IMR-90 (cell line): ENCODE results near the gene CRY2. TPM values are rescaled to one million over a fixed set of nuclear protein-coding genes. Genes with fewer than 3 reads are reported as not detected.
A peak's percentile ranks its signal among the peaks of the same experiment; 100 is the strongest.

Source experiments
- ATAC-seq: fragments of 200-7000 bp; cut with Tn5 transposase; 2 replicates; pipeline ENCODE4 v1.9.1; 2020; ENCODE audit warnings: low read depth, mild to moderate bottlenecking, moderate library complexity
- BruUV-seq: library from RNA; stranded (reverse); fragments of 400-500 nt; replicated peaks from 2 replicates; lab custom pipeline; 2021; lab: Mats Ljungman, UMichigan
- CTCF ChIA-PET: fragments of 300-600 bp; formaldehyde crosslinking; extraction: SDS; loops from one replicate; lab custom pipeline; 2021; ENCODE audit warnings: antibody characterized with exemption; lab: Yijun Ruan, JAX
- POLR2A ChIA-PET: fragments of 300-600 bp; sonication (Branson Sonifier 250); formaldehyde crosslinking; loops from one replicate; lab custom pipeline; 2022; ENCODE audit warnings: antibody characterized with exemption; ENCODE audit not compliant: unreplicated experiment; lab: Charles Lee
- DNase-seq: peaks from one replicate; pipeline ENCODE4 v3.0.0; 2013
- H2AFZ ChIP-seq: replicated peaks from 2 replicates; pipeline ENCODE3; 2013; ENCODE audit warnings: low read length, mild to moderate bottlenecking; ENCODE audit not compliant: poor library complexity
- H2AK5ac ChIP-seq: 2 replicates; pipeline ENCODE4 v1.6.1; 2013; ENCODE audit warnings: low read depth, low read length, inconsistent platforms
- H2AK9ac ChIP-seq: replicated peaks from 2 replicates; pipeline ENCODE3; 2013; ENCODE audit warnings: mild to moderate bottlenecking, low read depth, low read length, moderate library complexity; ENCODE audit not compliant: poor library complexity
- H2BK120ac ChIP-seq: 2 replicates; pipeline ENCODE4 v1.6.1; 2013; ENCODE audit warnings: low read depth, low read length, inconsistent platforms
- H2BK15ac ChIP-seq: 3 replicates; pipeline ENCODE4 v1.6.1; 2013; ENCODE audit warnings: low read depth, low read length, inconsistent platforms
- H2BK20ac ChIP-seq: 2 replicates; pipeline ENCODE4 v1.6.1; 2013; ENCODE audit warnings: low read depth, mild to moderate bottlenecking, inconsistent platforms, low read length, moderate library complexity
- H2BK5ac ChIP-seq: 2 replicates; pipeline ENCODE4 v1.6.1; 2013; ENCODE audit warnings: mild to moderate bottlenecking, low read depth, low read length, inconsistent platforms; ENCODE audit not compliant: poor library complexity, severe bottlenecking
- H3K14ac ChIP-seq: replicated peaks from 2 replicates; pipeline ENCODE4 v1.6.1; 2013; ENCODE audit warnings: low read depth, low read length, inconsistent platforms
- H3K18ac ChIP-seq: 2 replicates; pipeline ENCODE4 v1.6.1; 2013; ENCODE audit warnings: low read depth, low read length, control low read depth
- H3K23ac ChIP-seq: 2 replicates; pipeline ENCODE4 v1.6.1; 2013; ENCODE audit warnings: low read depth, low read length, inconsistent platforms
- H3K27ac ChIP-seq: 2 replicates; pipeline ENCODE4 v1.5.1; 2013; ENCODE audit warnings: mild to moderate bottlenecking, control low read depth, low read length; ENCODE audit not compliant: insufficient read depth
- H3K27me3 ChIP-seq: 2 replicates; pipeline ENCODE4 v1.6.1; 2013; ENCODE audit warnings: low read length; ENCODE audit not compliant: control insufficient read depth, insufficient read depth
- H3K36me3 ChIP-seq: 2 replicates; pipeline ENCODE4 v1.6.1; 2013; ENCODE audit warnings: low read length, mixed read lengths; ENCODE audit not compliant: control insufficient read depth, insufficient read depth
- H3K4ac ChIP-seq: 2 replicates; pipeline ENCODE4 v1.6.1; 2013; ENCODE audit warnings: low read depth, low read length, inconsistent platforms
- H3K4me1 ChIP-seq: 2 replicates; pipeline ENCODE4 v1.6.1; 2013; ENCODE audit warnings: low read length, mixed read lengths; ENCODE audit not compliant: control insufficient read depth, insufficient read depth
- H3K4me2 ChIP-seq: 2 replicates; pipeline ENCODE4 v1.6.1; 2013; ENCODE audit warnings: low read depth, mild to moderate bottlenecking, control low read depth, low read length, moderate library complexity
- H3K4me3 ChIP-seq: 2 replicates; pipeline ENCODE4 v1.5.1; 2013; ENCODE audit warnings: low read depth, mild to moderate bottlenecking, control low read depth, low read length, moderate library complexity; ENCODE audit not compliant: insufficient read depth
- H3K56ac ChIP-seq: 2 replicates; pipeline ENCODE4 v1.6.1; 2013; ENCODE audit warnings: low read length, inconsistent platforms; ENCODE audit not compliant: insufficient read depth; ENCODE audit errors: extremely low read depth
- H3K79me1 ChIP-seq, 2 experiments: 2 replicates each; pipeline ENCODE4 v1.6.1; 2013; ENCODE audit warnings: low read length in 2 of 2, inconsistent platforms in 1 of 2, low read depth in 1 of 2
- H3K9ac ChIP-seq: 2 replicates; pipeline ENCODE4 v1.6.1; 2013; ENCODE audit warnings: low read depth, low read length, control low read depth
- H3K9me1 ChIP-seq: 2 replicates; pipeline ENCODE4 v1.6.1; 2013; ENCODE audit warnings: low read length, inconsistent platforms; ENCODE audit not compliant: insufficient read depth
- H3K9me3 ChIP-seq: 2 replicates; pipeline ENCODE4 v1.6.1; 2013; ENCODE audit warnings: low read length; ENCODE audit not compliant: control insufficient read depth, insufficient read depth
- H4K20me1 ChIP-seq: 2 replicates; pipeline ENCODE4 v1.6.1; 2013; ENCODE audit warnings: low read length, inconsistent platforms; ENCODE audit not compliant: insufficient read depth
- H4K5ac ChIP-seq: 2 replicates; pipeline ENCODE4 v1.6.1; 2013; ENCODE audit warnings: mild to moderate bottlenecking, low read depth, low read length, control low read depth
- H4K8ac ChIP-seq, 2 experiments: 2 replicates each; pipeline ENCODE4 v1.6.1; 2013; ENCODE audit warnings: low read depth in 2 of 2, low read length in 2 of 2, control low read depth in 1 of 2, inconsistent platforms in 1 of 2
- H4K91ac ChIP-seq: 2 replicates; pipeline ENCODE4 v1.6.1; 2013; ENCODE audit warnings: low read depth, low read length, inconsistent platforms; ENCODE audit not compliant: insufficient read depth
- BHLHE40 ChIP-seq: fragments of 150-350 bp; IDR thresholded peaks from 2 replicates; pipeline ENCODE4 v1.6.1; 2016; ENCODE audit warnings: mild to moderate bottlenecking, low read depth, low read length
- CEBPB ChIP-seq: IDR thresholded peaks from 2 replicates; pipeline ENCODE4 v1.6.1; 2012; ENCODE audit warnings: low read depth, low read length, improper control_type of control experiment
- CHD1 ChIP-seq: IDR thresholded peaks from 2 replicates; pipeline ENCODE4 v1.6.1; 2012; ENCODE audit warnings: low read depth, low read length, improper control_type of control experiment
- FOS ChIP-seq: fragments of 150-350 bp; IDR thresholded peaks from 2 replicates; pipeline ENCODE4 v1.6.1; 2016; ENCODE audit warnings: low read depth, low read length
- MAFK ChIP-seq: IDR thresholded peaks from 2 replicates; pipeline ENCODE4 v1.6.1; 2012; ENCODE audit warnings: low read depth, low read length, improper control_type of control experiment
- MAZ ChIP-seq: IDR thresholded peaks from 2 replicates; pipeline ENCODE4 v1.6.1; 2012; ENCODE audit warnings: low read depth, mild to moderate bottlenecking, low read length, improper control_type of control experiment, moderate library complexity, borderline replicate concordance
- MXI1 ChIP-seq: IDR thresholded peaks from 2 replicates; pipeline ENCODE4 v1.6.1; 2012; ENCODE audit warnings: low read depth, mild to moderate bottlenecking, low read length, moderate library complexity, borderline replicate concordance
- NFE2L2 ChIP-seq: fragments of 150-350 bp; IDR thresholded peaks from 2 replicates; pipeline ENCODE4 v1.6.1; 2016; ENCODE audit warnings: low read depth, mild to moderate bottlenecking, low read length
- POLR2A ChIP-seq: IDR thresholded peaks from 2 replicates; pipeline ENCODE4 v1.6.1; 2012; ENCODE audit warnings: mild to moderate bottlenecking, low read depth, low read length
- RAD21 ChIP-seq: IDR thresholded peaks from 2 replicates; pipeline ENCODE4 v1.6.1; 2012; ENCODE audit warnings: low read length, improper control_type of control experiment
- RFX5 ChIP-seq: IDR thresholded peaks from 2 replicates; pipeline ENCODE4 v1.8.0; 2012; ENCODE audit warnings: low read depth, mild to moderate bottlenecking, low read length, moderate library complexity
- SMC3 ChIP-seq: fragments of 150-350 bp; IDR thresholded peaks from 2 replicates; pipeline ENCODE4 v1.6.1; 2016; ENCODE audit warnings: low read depth, mild to moderate bottlenecking, antibody characterized with exemption, low read length, moderate library complexity
- WGBS, 2 experiments: methylation state at CpG; one replicate each; pipeline versions ENCODE4 v1.1.5 to v1.1.7; 2013; ENCODE audit warnings: missing lambda C conversion rate in 2 of 2; ENCODE audit not compliant: insufficient read length in 1 of 2; ENCODE audit errors: extremely low coverage in 2 of 2; 5-methylcytosine and 5-hydroxymethylcytosine counted together
- dilution Hi-C: fragments of 300-500 bp; cut with HindIII; formaldehyde crosslinking; loops from one replicate; pipeline ENCODE4 v1.14.3; 2018; ENCODE audit warnings: low sequenced_read_pairs; ENCODE audit not compliant: unreplicated experiment
- in situ Hi-C: fragments of 300-500 bp; cut with MboI; formaldehyde crosslinking; loops from 3 replicates; pipeline ENCODE4 v1.14.3; 2019; ENCODE audit warnings: low sequenced_read_pairs, inconsistent platforms, mixed read lengths
- intact Hi-C: fragments of 100-400 bp; cut with micrococcal nuclease; formaldehyde crosslinking; loops from 2 replicates; pipeline ENCODE4 v1.10.0; 2022
- polyA plus RNA-seq, 3 experiments: library from polyadenylated mRNA; depleted of rRNA; stranded (reverse); fragments of >200 nt; gene quantifications; 2 replicates each; pipeline ENCODE4 v1.2.3, GENCODE V29; 2012; ENCODE audit warnings: low replicate concordance in 1 of 3
- total RNA-seq: library from RNA; depleted of rRNA; stranded (reverse); fragments of >200 nt; gene quantifications from 2 replicates; pipeline ENCODE4 v1.2.3, GENCODE V29; 2012
- TF ChIP-seq, protein P1 (sequence below): conservative IDR thresholded peaks from 2 replicates; pipeline ENCODE4 v1.5.1; 2012; ENCODE audit warnings: mild to moderate bottlenecking, low read depth, low read length, improper control_type of control experiment
- TF ChIP-seq, protein P2 (sequence below): fragments of 150-350 bp; IDR thresholded peaks from 2 replicates; pipeline ENCODE4 v1.6.1; 2016; ENCODE audit warnings: low read depth, mild to moderate bottlenecking, low read length, moderate library complexity, borderline replicate concordance
- TF ChIP-seq, protein P3 (sequence below): fragments of 150-350 bp; IDR thresholded peaks from 2 replicates; pipeline ENCODE4 v1.6.1; 2017; ENCODE audit warnings: mild to moderate bottlenecking, antibody characterized with exemption, low read length, low read depth

Gene CRY2
- total and polyA plus RNA-seq, 2 of the 4 experiments (the other 2 are of a cell fraction), result 12.2 to 13.1 TPM

DNA sequence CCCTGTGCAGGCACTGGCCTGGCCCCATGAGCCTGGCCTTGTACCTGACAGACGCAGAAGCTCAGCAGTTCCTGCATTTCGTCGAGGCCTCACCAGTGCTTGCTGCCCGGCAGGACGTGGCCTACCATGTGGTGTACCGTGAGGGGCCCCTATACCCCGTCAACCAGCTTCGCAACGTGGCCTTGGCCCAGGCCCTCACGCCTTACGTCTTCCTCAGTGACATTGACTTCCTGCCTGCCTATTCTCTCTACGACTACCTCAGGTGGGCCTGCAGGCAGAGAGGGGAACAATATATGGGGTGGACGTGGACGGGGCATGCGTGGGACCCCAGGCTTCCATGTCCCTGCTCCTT lies 80.0 kb downstream of the CRY2 start:
- Histone ChIP-seq H3K79me1 (no peaks in the 10 kb centered on the region), H4K91ac (no peak overlapping the region), H3K9me1 (no peaks in the 10 kb centered on the region), H4K20me1 (peaks cover 7% of the 10 kb centered on the region), H4K5ac (no peak overlapping the region), H3K36me3 (peaks cover 12% of the 10 kb centered on the region), H2BK120ac (no peak overlapping the region), H3K27me3 (peaks cover 34% of the 10 kb centered on the region), H2BK15ac (no peak overlapping the region), H3K4ac (no peak overlapping the region), H3K4me2 (no peak overlapping the region), H2AFZ (peak overlapping the region; percentile 23), H2AK5ac (no peak overlapping the region), H3K4me1 (no peaks in the 10 kb centered on the region; the same call in 1 of the 2 replicates), H4K8ac (no peak overlapping the region), H3K23ac (no peak overlapping the region), H3K4me3 (no peak overlapping the region), H2BK20ac (no peak overlapping the region), H3K27ac (no peak overlapping the region), H3K9me3 (no peaks in the 10 kb centered on the region), H3K18ac (no peak overlapping the region), H3K9ac (no peak overlapping the region), H3K56ac (no peak overlapping the region), H2BK5ac (no peak overlapping the region), H3K14ac (no peak overlapping the region), H2AK9ac (no peak overlapping the region)
- intact Hi-C loops (no loop called here), dilution Hi-C loops (no loop called here), in situ Hi-C loops (no loop called here)
- TF ChIP-seq RAD21 (no peak), SMC3 (no peak), POLR2A (no peak), FOS (no peak), BHLHE40 (no peak), NFE2L2 (no peak), RFX5 (no peak), MAFK (no peak), CEBPB (no peak), CHD1 (no peak), MAZ (no peak), MXI1 (no peak)
- TF ChIP-seq, protein P1, sequence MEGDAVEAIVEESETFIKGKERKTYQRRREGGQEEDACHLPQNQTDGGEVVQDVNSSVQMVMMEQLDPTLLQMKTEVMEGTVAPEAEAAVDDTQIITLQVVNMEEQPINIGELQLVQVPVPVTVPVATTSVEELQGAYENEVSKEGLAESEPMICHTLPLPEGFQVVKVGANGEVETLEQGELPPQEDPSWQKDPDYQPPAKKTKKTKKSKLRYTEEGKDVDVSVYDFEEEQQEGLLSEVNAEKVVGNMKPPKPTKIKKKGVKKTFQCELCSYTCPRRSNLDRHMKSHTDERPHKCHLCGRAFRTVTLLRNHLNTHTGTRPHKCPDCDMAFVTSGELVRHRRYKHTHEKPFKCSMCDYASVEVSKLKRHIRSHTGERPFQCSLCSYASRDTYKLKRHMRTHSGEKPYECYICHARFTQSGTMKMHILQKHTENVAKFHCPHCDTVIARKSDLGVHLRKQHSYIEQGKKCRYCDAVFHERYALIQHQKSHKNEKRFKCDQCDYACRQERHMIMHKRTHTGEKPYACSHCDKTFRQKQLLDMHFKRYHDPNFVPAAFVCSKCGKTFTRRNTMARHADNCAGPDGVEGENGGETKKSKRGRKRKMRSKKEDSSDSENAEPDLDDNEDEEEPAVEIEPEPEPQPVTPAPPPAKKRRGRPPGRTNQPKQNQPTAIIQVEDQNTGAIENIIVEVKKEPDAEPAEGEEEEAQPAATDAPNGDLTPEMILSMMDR, result no peak
- TF ChIP-seq, protein P2, sequence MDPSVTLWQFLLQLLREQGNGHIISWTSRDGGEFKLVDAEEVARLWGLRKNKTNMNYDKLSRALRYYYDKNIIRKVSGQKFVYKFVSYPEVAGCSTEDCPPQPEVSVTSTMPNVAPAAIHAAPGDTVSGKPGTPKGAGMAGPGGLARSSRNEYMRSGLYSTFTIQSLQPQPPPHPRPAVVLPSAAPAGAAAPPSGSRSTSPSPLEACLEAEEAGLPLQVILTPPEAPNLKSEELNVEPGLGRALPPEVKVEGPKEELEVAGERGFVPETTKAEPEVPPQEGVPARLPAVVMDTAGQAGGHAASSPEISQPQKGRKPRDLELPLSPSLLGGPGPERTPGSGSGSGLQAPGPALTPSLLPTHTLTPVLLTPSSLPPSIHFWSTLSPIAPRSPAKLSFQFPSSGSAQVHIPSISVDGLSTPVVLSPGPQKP, result no peak
- TF ChIP-seq, protein P3, sequence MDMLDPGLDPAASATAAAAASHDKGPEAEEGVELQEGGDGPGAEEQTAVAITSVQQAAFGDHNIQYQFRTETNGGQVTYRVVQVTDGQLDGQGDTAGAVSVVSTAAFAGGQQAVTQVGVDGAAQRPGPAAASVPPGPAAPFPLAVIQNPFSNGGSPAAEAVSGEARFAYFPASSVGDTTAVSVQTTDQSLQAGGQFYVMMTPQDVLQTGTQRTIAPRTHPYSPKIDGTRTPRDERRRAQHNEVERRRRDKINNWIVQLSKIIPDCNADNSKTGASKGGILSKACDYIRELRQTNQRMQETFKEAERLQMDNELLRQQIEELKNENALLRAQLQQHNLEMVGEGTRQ, result no peak
- 85% methylated on average over 6 of the region's 15 CpGs; no CpG with 5 or more reads in 1 of the 2 experiments for WGBS, 2 experiments
- ChIA-PET POLR2A (no interaction called here), CTCF (no interaction called here)
- BruUV-seq, result no TSS peak
- no peak for ATAC-seq
- DNase-seq, result no peak
